Measurements from ENCODE around the gene ARMC8. TPM values are rescaled to one million over a fixed set of nuclear protein-coding genes. Genes with fewer than 3 reads are reported as not detected.

Gene ARMC8
- polyA plus RNA-seq, 12 donors = 34.2 to 52.7 (median 44.5) TPM; not detected in 1

GRCh38 chr3:138344754-138345153, 157.7 kb downstream of the ARMC8 start:
- no peak for DNase-seq

Other genes starting within 250 kb of the ARMC8 start
- gene CLDN18, start 177.1 kb upstream of the ARMC8 start, polyA plus RNA-seq (ENCODE audit: insufficient read length in 12 of 12) = under 1 TPM in 10 of 12 donors, not detected in 2; 0.31 to 0.78 (median 0.43) TPM
- 10 to 100 TPM in 1 of 12 donors, 1 to 10 TPM in 9, not detected in 2; 4.7 to 11.6 (median 6.6) TPM for gene DZIP1L, start 71.7 kb upstream of the ARMC8 start, polyA plus RNA-seq (ENCODE audit: insufficient read length in 12 of 12)
- under 1 TPM in 7 of 12 donors, not detected in 5; 0.07 to 0.86 (median 0.16) TPM for gene A4GNT, start 54.9 kb upstream of the ARMC8 start, polyA plus RNA-seq (ENCODE audit: insufficient read length in 12 of 12)
- gene DBR1, start 12.4 kb upstream of the ARMC8 start, polyA plus RNA-seq (ENCODE audit: insufficient read length in 12 of 12) = 10 to 100 TPM in 8 of 12 donors, 1 to 10 TPM in 3, not detected in 1; 8.9 to 22.0 (median 10.7) TPM
- 1 to 10 TPM in 5 of 12 donors, under 1 TPM in 5, not detected in 2; 0.27 to 2.2 (median 1.0) TPM for gene NME9, start 142.6 kb downstream of the ARMC8 start, polyA plus RNA-seq (ENCODE audit: insufficient read length in 12 of 12)
- gene MRAS, start 161.3 kb downstream of the ARMC8 start, polyA plus RNA-seq (ENCODE audit: insufficient read length in 12 of 12) = 10 to 100 TPM in 11 of 12 donors, not detected in 1; 33.5 to 90.9 (median 64.8) TPM
- gene ESYT3, start 247.3 kb downstream of the ARMC8 start, polyA plus RNA-seq (ENCODE audit: insufficient read length in 12 of 12) = 10 to 100 TPM in 11 of 12 donors, not detected in 1; 10.4 to 31.0 (median 19.5) TPM

All from muscle of arm (tissue), 12 donors.